K562 (cell line): Measurements from ENCODE around the gene TYROBP. TPM values are rescaled to one million over a fixed set of nuclear protein-coding genes. Genes with fewer than 3 reads are reported as not detected.

Experiments used
- ATAC-seq: fragments of 200-7000 bp; cut with Tn5 transposase; 3 replicates; pipeline ENCODE4 v1.9.1; 2020; ENCODE audit warnings: moderate library complexity
- BruUV-seq: library from RNA; stranded (reverse); fragments of 400-500 nt; replicated peaks from 2 replicates; lab custom pipeline; 2021; lab: Mats Ljungman, UMichigan
- CTCF ChIA-PET: fragments of 300-600 bp; formaldehyde crosslinking; extraction: SDS; loops from one replicate; lab custom pipeline; 2021; ENCODE audit warnings: low intra/inter-chr PET ratio; lab: Yijun Ruan, JAX
- POLR2A ChIA-PET: fragments of 300-600, 350-650 bp; sonication (Branson Sonifier 250); formaldehyde crosslinking; extraction: SDS; loops from one replicate; lab custom pipeline; 2021; ENCODE audit warnings: antibody characterized with exemption, inconsistent platforms; lab: Yijun Ruan, JAX
- DNase-seq, 4 experiments: peaks; one replicate each; pipeline versions ENCODE4 v3.0.0 to v3.0.0-alpha.2; 2011 to 2018; ENCODE audit warnings: low spot score in 3 of 4, mixed read lengths in 3 of 4; ENCODE audit errors: extremely low read depth in 1 of 4
- FAIRE-seq: peaks from 2 replicates; lab custom pipeline; 2011; peaks lifted over from hg19 to GRCh38; lab: Jason Lieb, UNC
- H2AFZ ChIP-seq: 2 replicates; pipeline ENCODE4 v1.6.0; 2011; ENCODE audit warnings: low read depth, low read length, control low read depth, inconsistent platforms
- H3K27ac ChIP-seq: fragments of 200-600 bp; 3 replicates; pipeline ENCODE4 v1.8.0; 2011; ENCODE audit warnings: low read depth, mild to moderate bottlenecking, control low read depth, inconsistent platforms, low read length, moderate library complexity, mixed read lengths; ENCODE audit errors: extremely low read depth
- H3K27me3 ChIP-seq, 2 experiments: fragments of 300-600 bp in 1 of 2; 2 replicates in 1 of 2; 3 replicates in 1 of 2; pipeline versions ENCODE4 v1.6.0 to v1.8.0; 2011; ENCODE audit warnings: inconsistent platforms in 2 of 2, low read length in 2 of 2, mild to moderate bottlenecking in 1 of 2, mixed read lengths in 1 of 2, moderate library complexity in 1 of 2; ENCODE audit not compliant: control insufficient read depth in 2 of 2, insufficient read depth in 2 of 2
- H3K36me3 ChIP-seq: fragments of 300-600 bp; 3 replicates; pipeline ENCODE4 v1.8.0; 2011; ENCODE audit warnings: mild to moderate bottlenecking, low read length, inconsistent platforms; ENCODE audit not compliant: control insufficient read depth, insufficient read depth
- H3K4me1 ChIP-seq, 2 experiments: fragments of 200-600 bp in 1 of 2; replicated peaks in 1 of 2; 2 replicates in 1 of 2; 3 replicates in 1 of 2; pipeline versions ENCODE4 v1.5.1 to v1.8.0; 2011; ENCODE audit warnings: inconsistent platforms in 2 of 2, low read length in 2 of 2, mild to moderate bottlenecking in 1 of 2, mixed read lengths in 1 of 2, moderate library complexity in 1 of 2; ENCODE audit not compliant: control insufficient read depth in 2 of 2, insufficient read depth in 2 of 2
- H3K4me2 ChIP-seq: 2 replicates; pipeline ENCODE4 v1.6.1; 2011; ENCODE audit warnings: low read length, control low read depth, inconsistent platforms, mixed read lengths; ENCODE audit not compliant: insufficient read depth
- H3K4me3 ChIP-seq: fragments of 200-600 bp; sonication (generic), shearing (Covaris generic); 2 replicates; pipeline ENCODE4 v1.5.1; 2016; ENCODE audit warnings: control low read depth, inconsistent platforms
- H3K79me2 ChIP-seq: fragments of 200-600 bp; 3 replicates; pipeline ENCODE4 v1.8.0; 2011; ENCODE audit warnings: low read length, inconsistent platforms; ENCODE audit not compliant: control insufficient read depth, insufficient read depth
- H3K9ac ChIP-seq, 2 experiments: 2 replicates each; pipeline versions ENCODE4 v1.6.0 to v1.6.1; 2011; ENCODE audit warnings: low read depth in 2 of 2, low read length in 2 of 2, control low read depth in 1 of 2, inconsistent platforms in 1 of 2, mild to moderate bottlenecking in 1 of 2, mixed read lengths in 1 of 2; ENCODE audit not compliant: insufficient read depth in 1 of 2
- H3K9me1 ChIP-seq: one replicate; pipeline ENCODE4 v1.6.0; 2011; ENCODE audit warnings: inconsistent platforms, mild to moderate bottlenecking, low read length, moderate library complexity; ENCODE audit not compliant: control insufficient read depth, insufficient read depth
- H3K9me3 ChIP-seq: replicated peaks from 2 replicates; pipeline ENCODE4 v1.5.1; 2011; ENCODE audit warnings: low read depth, low read length, inconsistent platforms; ENCODE audit not compliant: control insufficient read depth, insufficient read depth
- H4K20me1 ChIP-seq: replicated peaks from 2 replicates; pipeline ENCODE4 v1.6.1; 2011; ENCODE audit warnings: low read length, inconsistent platforms, mixed read lengths; ENCODE audit not compliant: control insufficient read depth, insufficient read depth
- ATF1 ChIP-seq, 2 experiments: fragments of 450-650 bp in 1 of 2; IDR thresholded peaks; 2 replicates each; pipeline ENCODE4 v1.6.1; 2016; ENCODE audit warnings: missing compliant biosample characterization in 1 of 2, missing genetic modification characterization in 1 of 2
- ATF7 ChIP-seq: fragments of 450-650 bp; IDR thresholded peaks from 2 replicates; pipeline ENCODE4 v1.7.1; 2014; ENCODE audit warnings: mild to moderate bottlenecking, moderate library complexity
- CBFA2T2 ChIP-seq: fragments of 450-650 bp; conservative IDR thresholded peaks from 2 replicates; pipeline ENCODE4 v1.6.1; 2017; ENCODE audit warnings: mild to moderate bottlenecking
- DPF2 ChIP-seq: fragments of 450-650 bp; IDR thresholded peaks from 2 replicates; pipeline ENCODE4 v1.6.1; 2016
- HMGN3 ChIP-seq: IDR thresholded peaks from 2 replicates; pipeline ENCODE4 v1.6.1; 2011; ENCODE audit warnings: borderline replicate concordance, low read depth, mild to moderate bottlenecking, mixed read lengths, low read length; ENCODE audit not compliant: insufficient read length; ENCODE audit errors: extremely low read depth
- JUND ChIP-seq, 2 experiments: IDR thresholded peaks; 2 replicates in 1 of 2; 3 replicates in 1 of 2; pipeline ENCODE4 v1.6.1; 2011; ENCODE audit warnings: borderline replicate concordance in 2 of 2, low read depth in 2 of 2, low read length in 2 of 2, improper control_type of control experiment in 1 of 2, missing biosample characterization in 1 of 2, missing genetic modification characterization in 1 of 2, missing genetic modification reagents in 1 of 2
- KDM1A ChIP-seq, 2 experiments: fragments of 450-650 bp; IDR thresholded peaks; 2 replicates each; pipeline ENCODE4 v1.6.1; 2016; ENCODE audit warnings: mild to moderate bottlenecking in 2 of 2
- MCM7 ChIP-seq, 2 experiments: fragments of 450-650 bp; IDR thresholded peaks; 2 replicates each; pipeline ENCODE4 v1.6.1; 2016 to 2018
- NCOA1 ChIP-seq: fragments of 450-650 bp; IDR thresholded peaks from 2 replicates; pipeline ENCODE4 v1.6.1; 2016; ENCODE audit warnings: low read depth
- NFXL1 ChIP-seq: fragments of 450-650 bp; formaldehyde crosslinking; IDR thresholded peaks from 2 replicates; pipeline ENCODE4 v1.4.0; 2021; ENCODE audit warnings: mild to moderate bottlenecking
- PHTF2 ChIP-seq: fragments of 250-450 bp; sonication (Bioruptor Pico); IDR thresholded peaks from 2 replicates; pipeline ENCODE4 v1.5.0; 2021; ENCODE audit warnings: mild to moderate bottlenecking
- ZKSCAN8 ChIP-seq: fragments of 200-800 bp; sonication (Bioruptor generic); IDR thresholded peaks from 2 replicates; pipeline ENCODE4 v1.6.1; 2016; ENCODE audit warnings: missing genetic modification characterization, missing compliant biosample characterization
- ZNF444 ChIP-seq: fragments of 250-450 bp; sonication (Bioruptor Pico); IDR thresholded peaks from 2 replicates; pipeline ENCODE4 v1.4.0; 2020; ENCODE audit warnings: mild to moderate bottlenecking, moderate library complexity
- WGBS: fragments of 100-300 bp; shearing (Covaris generic); methylation state at CpG from one replicate; pipeline ENCODE4 v1.1.6; 2016; ENCODE audit warnings: low coverage, mixed read lengths; ENCODE audit not compliant: insufficient coverage; ENCODE audit errors: missing lambda C conversion rate; 5-methylcytosine and 5-hydroxymethylcytosine counted together
- in situ Hi-C: fragments of 300-500 bp; cut with MboI; formaldehyde crosslinking; loops from 4 replicates; pipeline ENCODE4 v1.15.0; 2018; ENCODE audit warnings: inconsistent platforms, mixed read lengths
- intact Hi-C: fragments of 100-400 bp; cut with micrococcal nuclease; formaldehyde crosslinking; loops from 2 replicates; pipeline ENCODE4 v1.14.2; 2022
- polyA plus RNA-seq, 8 experiments: library from polyadenylated mRNA; depleted of rRNA in 4 of 8; stranded (reverse) in 5 of 8; unstranded in 3 of 8; fragments of >200 nt; fragmentation: Nextera tagmentation in 2 of 8; fragmentation: Illumina TruSeq in 1 of 8; extraction: Ambion mirVana in 2 of 8; extraction: Trizol in 1 of 8; gene quantifications; 2 replicates each; pipeline versions ENCODE4 v1.2.1 to v1.2.3, GENCODE V29; 2011 to 2014; ENCODE audit warnings: inconsistent platforms in 1 of 8, missing spikeins in 1 of 8
- total RNA-seq, 7 experiments: library from RNA; depleted of rRNA in 6 of 7; stranded (reverse); fragments of >200 nt in 6 of 7; fragmentation: Illumina TruSeq in 2 of 7; extraction: Trizol in 2 of 7; gene quantifications; 2 replicates each; pipeline versions ENCODE4 v1.2.1 to v1.2.3, GENCODE V29; 2011 to 2021; ENCODE audit warnings: low replicate concordance in 1 of 7
- TF ChIP-seq, protein P1 (sequence below), 2 experiments: IDR thresholded peaks; 2 replicates each; pipeline ENCODE4 v1.6.1; 2012; ENCODE audit warnings: improper control_type of control experiment in 2 of 2, low read depth in 2 of 2, low read length in 2 of 2, borderline replicate concordance in 1 of 2
- TF ChIP-seq, protein P2 (sequence below), 2 experiments: fragments of 450-650 bp; IDR thresholded peaks; 2 replicates each; pipeline ENCODE4 v1.6.1; 2016
- TF ChIP-seq, protein P3 (sequence below): sonication (generic); formaldehyde crosslinking; IDR thresholded peaks from 2 replicates; pipeline ENCODE4 v1.9.0; 2022; ENCODE audit warnings: mild to moderate bottlenecking, missing genetic modification reagents

TYROBP gene
- total and polyA plus RNA-seq, 9 of the 15 experiments (the other 6 are each of a cell fraction or from before 2014, with no cell fraction given), result 0.72 to 8.2 (median 2.4) TPM

DNA sequence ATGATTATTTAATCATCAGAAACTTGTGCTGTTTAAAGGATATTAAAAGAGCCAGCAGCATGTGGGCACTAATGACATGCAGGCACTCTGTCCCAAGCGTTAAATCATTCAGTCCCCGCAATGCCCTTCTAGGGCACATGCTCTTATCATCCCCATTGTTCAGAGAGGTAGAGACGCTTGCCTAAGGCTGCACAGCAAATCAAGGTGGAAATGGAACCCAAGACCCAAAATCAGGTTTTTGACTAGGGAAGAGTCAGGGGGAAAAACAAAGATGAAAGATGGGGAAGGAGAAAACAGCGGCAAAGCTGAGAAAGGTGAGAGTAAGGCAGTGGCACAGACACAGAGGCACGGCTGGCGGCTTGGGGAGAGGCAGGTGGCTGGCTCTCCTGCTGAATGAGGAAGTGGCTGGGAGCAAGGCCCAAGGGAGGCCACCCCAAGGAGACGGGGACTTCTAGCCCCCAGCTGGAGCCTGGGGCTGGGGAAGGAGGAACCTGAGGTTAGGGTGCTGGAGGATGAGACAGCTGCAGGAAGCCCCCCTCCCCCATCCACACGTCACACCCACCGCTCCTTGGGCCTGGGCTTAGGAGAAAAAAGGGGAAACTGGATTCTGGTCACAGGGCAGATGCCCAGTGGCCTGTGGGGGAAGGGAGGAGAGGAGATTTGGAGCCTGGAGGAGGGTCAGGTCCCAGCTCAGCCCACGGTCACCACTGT, 1.0 kb upstream of the TYROBP start:
- peaks cover 31 to 33% of the 10 kb centered on the region in 2 experiments for H3K4me1 ChIP-seq
- no peaks in the 10 kb centered on the region for H4K20me1 ChIP-seq
- no peaks in the 10 kb centered on the region for H3K79me2 ChIP-seq
- H3K4me2 ChIP-seq, result peak overlapping the region; percentile 11; the same call in 1 of the 2 replicates
- DNase-seq, result peak in 3 of 4 experiments; percentile 39 to 61 (median 59)
- peak; percentile 50 for ATAC-seq
- WGBS, result 48% methylated on average over 9 of the region's 10 CpGs
- H3K27ac ChIP-seq, result peak overlapping the region; percentile 57; the same call in 1 of the 3 replicates
- intact Hi-C loops, result no loop called here
- in situ Hi-C loops, result no loop called here
- no peaks in the 10 kb centered on the region for H3K36me3 ChIP-seq
- no peaks in the 10 kb centered on the region for H3K9me1 ChIP-seq
- no TSS peak for BruUV-seq
- ChIA-PET CTCF (no interaction called here), POLR2A (interaction anchor here (0.7 to 0.8 kb wide), 2 partner anchors 81 to 383 kb away, joined by 3 to 4 read pairs; no protein-coding TSS in a partner anchor)
- H3K4me3 ChIP-seq, result no peak overlapping the region
- peak overlapping the region in 1 of 2 experiments; percentile 85; a peak in 2 of 4 replicates for H3K9ac ChIP-seq
- H2AFZ ChIP-seq, result peak overlapping the region; percentile 83
- no peak for FAIRE-seq
- no peaks in the 10 kb centered on the region for H3K9me3 ChIP-seq
- H3K27me3 ChIP-seq, result no peaks in the 10 kb centered on the region
- TF ChIP-seq NCOA1 (0 out of 2 replicates have a peak, but pooled peaks have one; percentile 22), PHTF2 (CRISPR knock-in tag) (no peak), NFXL1 (CRISPR knock-in tag) (no peak), MCM7 (IDR thresholded peaks at IDR 0.05) (no peak), CBFA2T2 (peak; percentile 25; the same call in 1 of the 2 replicates), ZKSCAN8 (CRISPR knock-in tag) (no peak), ZNF444 (peak; percentile 38; the same call in 1 of the 2 replicates), HMGN3 (peak; percentile 61), ATF1 (CRISPR knock-in tag; IDR thresholded peaks at IDR 0.05) (no peak), ATF1 (tag; IDR thresholded peaks at IDR 0.05) (peak; percentile 81), ATF7 (0 out of 2 replicates have a peak, but pooled peaks have one; percentile 54), KDM1A (IDR thresholded peaks at IDR 0.05) (peak; percentile 89 to 92), JUND (IDR thresholded peaks at IDR 0.05; ENCODE audit: borderline replicate concordance, low read depth, low read length) (peak; percentile 40; the same call in 1 of the 2 replicates), JUND (tag; IDR thresholded peaks at IDR 0.05; ENCODE audit: borderline replicate concordance, low read depth, low read length) (no peak), DPF2 (peak; percentile 47; the same call in 1 of the 2 replicates)
- TF ChIP-seq, protein P1, sequence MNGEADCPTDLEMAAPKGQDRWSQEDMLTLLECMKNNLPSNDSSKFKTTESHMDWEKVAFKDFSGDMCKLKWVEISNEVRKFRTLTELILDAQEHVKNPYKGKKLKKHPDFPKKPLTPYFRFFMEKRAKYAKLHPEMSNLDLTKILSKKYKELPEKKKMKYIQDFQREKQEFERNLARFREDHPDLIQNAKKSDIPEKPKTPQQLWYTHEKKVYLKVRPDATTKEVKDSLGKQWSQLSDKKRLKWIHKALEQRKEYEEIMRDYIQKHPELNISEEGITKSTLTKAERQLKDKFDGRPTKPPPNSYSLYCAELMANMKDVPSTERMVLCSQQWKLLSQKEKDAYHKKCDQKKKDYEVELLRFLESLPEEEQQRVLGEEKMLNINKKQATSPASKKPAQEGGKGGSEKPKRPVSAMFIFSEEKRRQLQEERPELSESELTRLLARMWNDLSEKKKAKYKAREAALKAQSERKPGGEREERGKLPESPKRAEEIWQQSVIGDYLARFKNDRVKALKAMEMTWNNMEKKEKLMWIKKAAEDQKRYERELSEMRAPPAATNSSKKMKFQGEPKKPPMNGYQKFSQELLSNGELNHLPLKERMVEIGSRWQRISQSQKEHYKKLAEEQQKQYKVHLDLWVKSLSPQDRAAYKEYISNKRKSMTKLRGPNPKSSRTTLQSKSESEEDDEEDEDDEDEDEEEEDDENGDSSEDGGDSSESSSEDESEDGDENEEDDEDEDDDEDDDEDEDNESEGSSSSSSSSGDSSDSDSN (IDR thresholded peaks at IDR 0.05; ENCODE audit: borderline replicate concordance in 1 of 2, low read depth in 2 of 2, low read length in 2 of 2), result peak in 1 of 2 experiments; percentile 54; a peak in 1 of 4 replicates
- TF ChIP-seq, protein P2, sequence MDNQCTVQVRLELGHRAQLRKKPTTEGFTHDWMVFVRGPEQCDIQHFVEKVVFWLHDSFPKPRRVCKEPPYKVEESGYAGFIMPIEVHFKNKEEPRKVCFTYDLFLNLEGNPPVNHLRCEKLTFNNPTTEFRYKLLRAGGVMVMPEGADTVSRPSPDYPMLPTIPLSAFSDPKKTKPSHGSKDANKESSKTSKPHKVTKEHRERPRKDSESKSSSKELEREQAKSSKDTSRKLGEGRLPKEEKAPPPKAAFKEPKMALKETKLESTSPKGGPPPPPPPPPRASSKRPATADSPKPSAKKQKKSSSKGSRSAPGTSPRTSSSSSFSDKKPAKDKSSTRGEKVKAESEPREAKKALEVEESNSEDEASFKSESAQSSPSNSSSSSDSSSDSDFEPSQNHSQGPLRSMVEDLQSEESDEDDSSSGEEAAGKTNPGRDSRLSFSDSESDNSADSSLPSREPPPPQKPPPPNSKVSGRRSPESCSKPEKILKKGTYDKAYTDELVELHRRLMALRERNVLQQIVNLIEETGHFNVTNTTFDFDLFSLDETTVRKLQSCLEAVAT (IDR thresholded peaks at IDR 0.05), result 0 out of 4 replicates have a peak, but pooled peaks of 1 of the 2 experiments have one; percentile 47
- TF ChIP-seq, protein P3, sequence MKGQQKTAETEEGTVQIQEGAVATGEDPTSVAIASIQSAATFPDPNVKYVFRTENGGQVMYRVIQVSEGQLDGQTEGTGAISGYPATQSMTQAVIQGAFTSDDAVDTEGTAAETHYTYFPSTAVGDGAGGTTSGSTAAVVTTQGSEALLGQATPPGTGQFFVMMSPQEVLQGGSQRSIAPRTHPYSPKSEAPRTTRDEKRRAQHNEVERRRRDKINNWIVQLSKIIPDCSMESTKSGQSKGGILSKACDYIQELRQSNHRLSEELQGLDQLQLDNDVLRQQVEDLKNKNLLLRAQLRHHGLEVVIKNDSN (CRISPR knock-in tag), result 0 out of 2 replicates have a peak, but pooled peaks have one; percentile 35
